Stimulated activated CD4-positive, alpha-beta T cell treated with anti-CD3 and anti-CD28 coated beads, Interleukin-15, amount 100 ng/mL, for 1 hour (primary cell): ENCODE measurements around the gene CNKSR3.
"Not testable (repeated sequence)": the region's sequence is repeated elsewhere in the genome, so short reads cannot be mapped to it uniquely, and the experiment has no call there.

Source experiments
- DNase-seq, 2 donors: peaks; one replicate each; pipeline ENCODE4 v3.0.0-alpha.2; 2020; ENCODE audit warnings: low read depth in 1 of 2, low spot score in 1 of 2

Gene CNKSR3

GRCh38 chr6:154510144-154510905, at the start of gene CNKSR3:
TSS of gene CNKSR3 (minus strand) at chr6:154510685. CDS start at chr6:154510114, 571 bp downstream.
- peak in 1 of 2 donors; percentile 6 for DNase-seq

DNA sequence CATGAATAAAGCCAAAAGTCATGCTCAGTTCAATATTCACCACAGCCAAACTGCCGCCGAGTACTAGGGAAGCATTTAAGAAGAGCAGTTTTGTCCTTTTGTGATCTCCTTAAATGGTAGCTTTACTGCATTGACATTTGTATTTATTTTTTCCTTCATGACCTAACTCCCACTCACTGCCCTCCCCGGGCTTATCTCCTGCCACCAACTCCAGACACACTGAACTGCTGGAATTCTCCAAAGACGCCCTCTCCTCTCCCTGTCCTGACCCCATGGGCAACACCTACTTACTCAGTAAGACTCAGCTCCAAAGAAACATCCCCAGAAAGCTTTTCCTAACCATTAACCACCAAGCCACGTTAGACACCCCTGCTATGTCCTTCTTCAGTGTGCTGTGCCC, 48.5 kb upstream of the CNKSR3 start:
- DNase-seq: no peak

GRCh38 chr6:154558513-154558912, 48.0 kb upstream of the CNKSR3 start:
- no peak for DNase-seq

DNA sequence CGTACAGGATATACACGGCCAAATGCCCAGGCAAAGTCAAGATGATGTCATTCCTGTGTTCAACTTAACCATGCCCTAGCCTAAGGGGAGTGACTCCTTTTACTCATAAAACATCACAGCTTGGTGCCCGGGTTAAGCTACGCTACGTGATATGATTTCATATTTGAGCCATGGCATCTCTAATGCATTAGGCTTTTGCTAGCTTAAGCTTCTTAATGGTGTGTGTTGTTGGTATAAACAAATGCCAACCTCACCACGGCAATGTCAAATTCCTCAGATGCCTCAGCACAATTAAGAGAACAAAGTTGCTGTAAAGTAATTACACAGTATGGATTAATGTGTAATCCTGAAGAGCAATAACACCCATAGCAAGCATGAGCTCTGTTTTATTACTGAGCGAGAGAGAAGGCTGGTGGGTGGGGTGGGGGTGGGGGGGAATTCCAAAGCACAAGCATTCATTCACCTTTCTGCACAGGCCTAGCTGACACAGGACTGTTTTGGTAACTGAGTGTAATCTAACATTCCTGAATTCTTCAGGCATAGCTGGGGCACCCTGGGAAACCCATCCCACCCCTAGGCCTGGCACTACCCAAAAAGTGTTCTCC, 44.7 kb upstream of the CNKSR3 start:
- DNase-seq: no peak

DNA sequence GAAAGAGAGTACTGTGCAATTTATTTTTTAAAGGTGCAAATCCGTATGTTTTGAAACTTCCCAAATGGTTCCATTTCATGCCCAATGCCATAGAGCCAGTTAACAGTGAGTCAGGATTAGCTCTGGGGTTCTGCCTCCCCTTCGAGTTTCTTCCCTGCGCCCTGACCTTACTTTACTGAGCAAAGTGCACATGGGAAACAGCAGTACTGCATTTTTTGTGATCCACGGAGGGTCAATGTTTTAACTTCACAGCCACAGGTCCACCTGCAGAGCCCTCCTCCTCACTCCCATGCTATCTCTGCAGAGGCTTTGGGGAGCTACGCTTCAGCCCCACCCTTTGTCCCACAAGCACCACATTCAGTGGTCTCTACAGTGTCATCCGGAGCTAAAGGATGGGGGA, 44.0 kb upstream of the CNKSR3 start:
- no peak for DNase-seq

GRCh38 chr6:154550779-154551178, 40.3 kb upstream of the CNKSR3 start:
- no peak for DNase-seq

- DNase-seq: no peak
Observed at GRCh38 chr6:154549179-154549578, 38.7 kb upstream of the CNKSR3 start.

GRCh38 chr6:154548130-154548830, 37.8 kb upstream of the CNKSR3 start:
- no peak for DNase-seq

GRCh38 chr6:154543628-154544027, 33.1 kb upstream of the CNKSR3 start:
- no peak for DNase-seq

GRCh38 chr6:154542747-154543146, 32.3 kb upstream of the CNKSR3 start:
- no peak for DNase-seq

DNA sequence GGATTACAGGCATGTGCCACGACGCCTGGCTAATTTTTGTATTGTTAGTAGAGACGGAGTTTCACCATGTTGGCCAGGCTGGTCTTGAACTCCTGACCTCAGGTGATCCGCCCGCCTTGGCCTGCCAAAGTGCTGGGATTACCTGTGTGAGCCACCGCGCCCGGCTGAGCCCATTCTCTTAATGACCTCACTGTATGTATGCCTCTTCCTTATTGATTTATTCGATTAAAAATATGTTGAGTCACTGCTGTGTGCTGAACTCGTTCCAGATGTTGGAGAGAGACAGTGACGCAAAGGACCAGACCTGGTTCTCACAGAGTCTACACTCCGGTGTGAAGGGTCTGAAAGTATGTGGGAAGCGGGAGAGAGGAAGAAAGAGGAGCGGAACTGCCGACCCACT, 31.4 kb upstream of the CNKSR3 start:
- not testable (repeated sequence) for DNase-seq

DNA sequence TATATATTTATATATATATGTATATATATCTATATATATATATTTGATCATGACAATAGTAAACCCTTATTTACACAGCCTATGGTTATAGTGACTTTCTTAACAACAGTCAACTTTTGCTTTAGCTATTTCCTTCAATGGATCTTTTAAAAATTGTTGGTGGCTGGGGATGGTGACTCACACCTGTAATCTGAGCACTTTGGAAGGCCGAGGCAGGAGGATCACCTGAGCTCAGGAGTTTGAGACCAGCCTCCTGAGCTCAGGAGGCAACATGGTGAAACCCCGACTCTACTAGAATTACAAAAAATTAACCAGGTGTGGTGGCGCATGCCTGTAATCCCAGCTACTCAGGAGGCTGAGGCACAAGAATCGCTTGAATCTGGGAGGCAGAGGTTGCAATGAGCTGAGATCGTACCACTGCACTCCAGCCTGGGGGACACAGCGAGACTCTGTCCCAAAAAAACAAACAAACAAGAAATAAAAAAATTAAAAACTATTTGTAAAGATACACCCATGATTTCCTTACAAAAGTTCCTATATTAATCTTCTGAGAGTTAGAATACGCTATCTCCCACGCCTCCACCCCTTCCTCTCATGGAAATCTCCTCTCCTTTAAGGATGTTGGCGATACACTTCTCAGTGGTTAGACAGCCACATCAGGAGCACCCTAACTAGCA, 29.2 kb upstream of the CNKSR3 start:
- DNase-seq: no peak

DNA sequence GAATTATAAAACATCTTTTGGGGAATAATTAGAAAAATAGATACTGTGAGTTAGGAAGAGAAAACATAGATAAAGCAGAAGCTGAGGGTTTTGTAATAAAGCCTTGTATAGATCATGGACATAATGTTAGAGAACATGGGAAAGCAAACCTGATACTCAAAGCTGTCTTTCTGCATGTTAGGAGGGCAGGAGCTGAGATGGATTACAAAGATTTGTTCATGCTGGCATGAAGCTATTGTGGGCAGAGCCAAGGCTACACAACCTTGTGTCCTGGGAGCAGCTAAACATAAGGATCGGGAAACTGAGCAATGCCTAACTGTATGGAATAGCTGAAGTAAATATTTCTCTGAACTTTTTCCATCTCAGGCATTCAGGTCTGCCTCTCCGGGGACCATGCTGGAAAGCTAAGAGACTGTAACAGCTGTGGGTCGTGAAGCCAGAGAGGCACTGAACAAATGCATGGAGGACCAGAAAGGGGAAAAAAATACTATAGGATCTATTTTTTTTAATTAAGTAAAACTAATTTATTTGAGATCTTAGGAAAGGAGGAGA, 28.2 kb upstream of the CNKSR3 start:
- DNase-seq: no peak

GRCh38 chr6:154537511-154538325, 27.2 kb upstream of the CNKSR3 start:
- no peak for DNase-seq

DNA sequence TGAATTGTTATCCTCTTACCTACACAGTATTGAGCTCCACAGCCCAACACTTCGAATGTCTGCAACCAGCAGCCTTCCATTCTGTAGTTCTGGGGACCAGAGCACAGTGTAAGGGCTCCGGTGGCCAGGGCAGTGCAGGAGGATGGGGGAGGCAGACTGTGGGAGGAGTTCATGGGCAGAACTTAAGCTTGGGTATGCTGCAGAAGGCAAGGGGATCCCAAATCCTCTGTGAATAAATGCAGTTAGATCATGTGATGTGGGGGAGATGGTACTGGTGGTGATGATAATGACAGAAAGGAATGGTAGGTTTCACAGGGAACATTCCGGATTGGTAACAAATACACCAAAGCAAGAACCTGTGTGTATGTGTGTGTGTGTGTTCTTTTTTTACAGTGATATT, 26.5 kb upstream of the CNKSR3 start:
- DNase-seq: no peak

DNA sequence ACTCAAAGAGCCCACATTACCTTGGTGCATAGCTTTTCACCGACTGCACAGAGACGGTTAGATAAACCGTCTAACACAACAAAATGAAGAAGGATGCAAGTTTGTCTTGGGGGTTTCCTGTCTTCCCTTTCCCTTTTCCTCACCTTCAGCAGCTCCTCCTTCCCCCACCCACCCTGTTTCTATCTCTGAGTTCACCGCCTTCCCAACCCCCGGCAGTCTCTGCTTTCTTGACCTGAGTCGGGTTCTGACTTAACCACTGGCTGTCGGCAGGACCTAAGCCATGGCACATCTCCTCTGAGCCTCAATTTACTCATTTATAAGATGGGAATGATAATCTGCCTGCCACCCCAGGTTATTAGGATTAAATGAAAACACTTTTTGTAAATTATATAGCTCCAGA, 25.8 kb upstream of the CNKSR3 start:
- DNase-seq: no peak

DNA sequence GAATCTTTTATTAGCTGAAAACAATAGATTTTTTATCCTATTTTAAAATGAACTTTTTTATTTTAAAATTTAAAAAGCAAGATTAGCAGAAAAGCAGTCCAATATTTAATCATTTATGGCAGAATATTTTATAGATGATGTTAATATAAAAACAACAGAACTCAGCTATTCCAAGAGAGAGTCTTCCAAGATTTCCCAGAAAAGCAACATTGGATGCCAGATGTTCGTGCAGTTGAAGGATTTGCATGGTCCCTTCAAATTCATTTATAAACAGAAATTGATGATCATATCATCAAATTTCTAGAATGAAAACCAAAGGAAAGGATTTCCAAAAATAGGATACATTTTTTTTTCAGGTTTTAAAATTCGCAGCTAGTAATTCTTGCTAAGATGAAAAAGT, 25.4 kb upstream of the CNKSR3 start:
- DNase-seq: no peak

DNA sequence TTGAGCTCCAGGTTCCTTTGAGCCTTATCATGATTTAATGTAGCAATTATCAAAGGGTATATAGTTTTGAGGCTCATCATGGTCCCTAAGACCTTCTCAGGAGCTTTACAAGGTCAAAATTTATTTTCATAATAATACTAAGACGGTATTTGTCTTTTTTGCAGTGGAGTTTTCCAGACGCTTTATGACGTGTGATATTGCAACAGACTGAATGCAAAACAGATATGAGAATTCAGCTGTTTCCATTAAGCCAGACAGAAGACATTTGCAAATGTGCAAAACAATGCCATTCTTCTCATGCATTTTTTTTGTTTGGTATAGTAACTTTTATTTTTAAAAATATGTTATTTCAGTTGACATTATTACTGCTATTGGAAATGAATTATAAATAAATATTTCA, 24.7 kb upstream of the CNKSR3 start:
- no peak for DNase-seq

- DNase-seq: no peak
Observed at GRCh38 chr6:154534531-154534930, 24.0 kb upstream of the CNKSR3 start.

GRCh38 chr6:154532426-154532825, 21.9 kb upstream of the CNKSR3 start:
- no peak for DNase-seq

DNA sequence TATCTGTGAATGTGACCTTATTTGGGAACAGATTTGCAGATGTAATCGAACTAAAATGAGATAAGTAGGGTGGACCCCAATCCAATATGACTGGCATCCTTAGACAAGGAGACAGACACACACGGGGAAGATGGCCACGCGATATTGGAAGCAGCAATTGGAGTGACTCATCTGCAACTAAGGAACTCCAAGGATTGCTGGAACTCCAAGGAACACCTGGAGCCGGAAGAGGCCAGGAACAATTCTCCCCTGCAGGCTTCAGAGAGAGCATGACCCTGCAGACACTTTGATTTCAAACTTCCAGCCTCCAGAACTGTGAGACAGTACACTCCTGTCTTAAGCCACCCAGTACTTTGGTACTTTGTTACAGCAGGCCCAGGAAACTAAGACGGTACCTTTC, 19.5 kb upstream of the CNKSR3 start:
- DNase-seq: no peak
